ENCODE data around the gene PSMD1. TPM values are rescaled to one million over a fixed set of nuclear protein-coding genes. Genes with fewer than 3 reads are reported as not detected.

The PSMD1 gene
- total and polyA plus RNA-seq, 2 experiments from 2014 or later = 148 to 177 TPM

DNA sequence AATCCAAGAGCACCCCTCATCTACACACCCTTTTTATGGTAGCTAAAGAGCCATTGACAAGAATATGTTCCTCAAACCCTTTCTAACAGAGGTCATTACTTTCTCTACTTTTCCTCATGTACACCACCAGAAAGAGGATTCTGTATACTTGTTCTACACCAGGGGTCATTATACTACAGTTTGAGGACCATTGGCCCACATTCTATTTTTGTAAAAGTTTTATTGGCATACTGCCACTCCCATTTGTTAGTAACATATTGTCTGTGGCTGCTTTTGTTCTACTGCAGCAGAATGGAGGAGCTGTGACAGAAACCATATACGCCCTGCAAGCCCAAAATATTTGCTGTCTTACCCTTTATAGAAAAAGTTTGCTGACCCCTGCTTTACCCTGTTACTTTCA lies 53.9 kb downstream of the PSMD1 start:
- Mint-ChIP-seq H3K27me3 (ENCODE audit: insufficient read depth, low read depth, poor library complexity) (peaks cover 4% of the 10 kb centered on the region), H3K27ac (no peak overlapping the region), H3K36me3 (ENCODE audit: low read depth) (peaks cover 17% of the 10 kb centered on the region), H3K4me1 (peaks cover 29% of the 10 kb centered on the region), H3K9me3 (no peaks in the 10 kb centered on the region), H3K4me3 (no peak overlapping the region)
- Histone ChIP-seq H3K79me2 (replicated peaks; ENCODE audit: insufficient read depth) (no peaks in the 10 kb centered on the region), H3K36me3 (ENCODE audit: insufficient read depth) (no peaks in the 10 kb centered on the region), H3K9me2 (ENCODE audit: insufficient read depth) (no peaks in the 10 kb centered on the region), H3K4me2 (no peak overlapping the region), H3K4me3 (no peak overlapping the region), H3K27me3 (ENCODE audit: insufficient read depth) (no peaks in the 10 kb centered on the region), H3F3A (replicated peaks; ENCODE audit: low read depth) (no peaks in the 10 kb centered on the region), H2AFZ (no peak overlapping the region), H3K27ac (ENCODE audit: low read depth) (no peak overlapping the region), H4K20me1 (replicated peaks; ENCODE audit: insufficient read depth) (no peaks in the 10 kb centered on the region), H3K4me1 (ENCODE audit: insufficient read depth) (peaks cover 10% of the 10 kb centered on the region)
- TF ChIP-seq ZNF114 (CRISPR knock-in tag; IDR thresholded peaks at IDR 0.05) = no peak
- TF ChIP-seq NANOG (IDR thresholded peaks at IDR 0.05; ENCODE audit: borderline replicate concordance) = no peak
- TF ChIP-seq EZH2 (IDR thresholded peaks at IDR 0.05; ENCODE audit: low read depth, unreplicated experiment) = no peak
- TF ChIP-seq ETS1 (IDR thresholded peaks at IDR 0.05) = no peak
- no peak for TF ChIP-seq ZNF462 (CRISPR knock-in tag; IDR thresholded peaks at IDR 0.05)
- TF ChIP-seq POLR2AphosphoS5 (IDR thresholded peaks at IDR 0.05; ENCODE audit: low read depth) = no peak
- no peak for TF ChIP-seq EZH2phosphoT487 (IDR thresholded peaks at IDR 0.05; ENCODE audit: unreplicated experiment)
- TF ChIP-seq, protein P1, sequence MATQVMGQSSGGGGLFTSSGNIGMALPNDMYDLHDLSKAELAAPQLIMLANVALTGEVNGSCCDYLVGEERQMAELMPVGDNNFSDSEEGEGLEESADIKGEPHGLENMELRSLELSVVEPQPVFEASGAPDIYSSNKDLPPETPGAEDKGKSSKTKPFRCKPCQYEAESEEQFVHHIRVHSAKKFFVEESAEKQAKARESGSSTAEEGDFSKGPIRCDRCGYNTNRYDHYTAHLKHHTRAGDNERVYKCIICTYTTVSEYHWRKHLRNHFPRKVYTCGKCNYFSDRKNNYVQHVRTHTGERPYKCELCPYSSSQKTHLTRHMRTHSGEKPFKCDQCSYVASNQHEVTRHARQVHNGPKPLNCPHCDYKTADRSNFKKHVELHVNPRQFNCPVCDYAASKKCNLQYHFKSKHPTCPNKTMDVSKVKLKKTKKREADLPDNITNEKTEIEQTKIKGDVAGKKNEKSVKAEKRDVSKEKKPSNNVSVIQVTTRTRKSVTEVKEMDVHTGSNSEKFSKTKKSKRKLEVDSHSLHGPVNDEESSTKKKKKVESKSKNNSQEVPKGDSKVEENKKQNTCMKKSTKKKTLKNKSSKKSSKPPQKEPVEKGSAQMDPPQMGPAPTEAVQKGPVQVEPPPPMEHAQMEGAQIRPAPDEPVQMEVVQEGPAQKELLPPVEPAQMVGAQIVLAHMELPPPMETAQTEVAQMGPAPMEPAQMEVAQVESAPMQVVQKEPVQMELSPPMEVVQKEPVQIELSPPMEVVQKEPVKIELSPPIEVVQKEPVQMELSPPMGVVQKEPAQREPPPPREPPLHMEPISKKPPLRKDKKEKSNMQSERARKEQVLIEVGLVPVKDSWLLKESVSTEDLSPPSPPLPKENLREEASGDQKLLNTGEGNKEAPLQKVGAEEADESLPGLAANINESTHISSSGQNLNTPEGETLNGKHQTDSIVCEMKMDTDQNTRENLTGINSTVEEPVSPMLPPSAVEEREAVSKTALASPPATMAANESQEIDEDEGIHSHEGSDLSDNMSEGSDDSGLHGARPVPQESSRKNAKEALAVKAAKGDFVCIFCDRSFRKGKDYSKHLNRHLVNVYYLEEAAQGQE (IDR thresholded peaks at IDR 0.05; ENCODE audit: unreplicated experiment) = no peak
- TF ChIP-seq JUNB (IDR thresholded peaks at IDR 0.05; ENCODE audit: unreplicated experiment) = no peak
- TF ChIP-seq ZNF331 (CRISPR knock-in tag; IDR thresholded peaks at IDR 0.05; ENCODE audit: low read depth) = no peak
- no peak for TF ChIP-seq STAT1 (IDR thresholded peaks at IDR 0.05; ENCODE audit: unreplicated experiment)
- TF ChIP-seq CREB1 (CRISPR knock-in tag; IDR thresholded peaks at IDR 0.05; ENCODE audit: low read depth) = no peak
- no peak for TF ChIP-seq CTCF (conservative IDR thresholded peaks at IDR 0.05; ENCODE audit: low read depth in 2 of 2)
- DNase-seq (ENCODE audit: low spot score) (no peak), ATAC-seq (no peak)

All from GM23338 (cell line).